PFSK-1 (cell line): Measurements from ENCODE around the gene SMIM1.

Experiments
- FOXP2 ChIP-seq: optimal IDR thresholded peaks from 2 replicates; pipeline ENCODE3; 2011; ENCODE audit warnings: borderline replicate concordance, control low read depth, inconsistent platforms; ENCODE audit not compliant: insufficient read depth; ENCODE audit errors: extremely low read length, extremely low read depth
- POLR2AphosphoS5 ChIP-seq: IDR thresholded peaks from 2 replicates; pipeline ENCODE4 v1.6.1; 2012; ENCODE audit warnings: low read depth, mild to moderate bottlenecking, control low read depth, low read length, moderate library complexity
- REST ChIP-seq, 2 experiments: IDR thresholded peaks; 2 replicates each; pipeline versions ENCODE4 v1.6.1 to v1.8.0; 2011 to 2012; ENCODE audit warnings: low read depth in 2 of 2, low read length in 2 of 2, control low read depth in 1 of 2, inconsistent platforms in 1 of 2, mild to moderate bottlenecking in 1 of 2, moderate library complexity in 1 of 2; ENCODE audit not compliant: insufficient read depth in 1 of 2
- SIN3A ChIP-seq: IDR thresholded peaks from 2 replicates; pipeline ENCODE4 v1.6.1; 2012; ENCODE audit warnings: mild to moderate bottlenecking, low read length, moderate library complexity, borderline replicate concordance; ENCODE audit not compliant: insufficient read depth
- TAF1 ChIP-seq: IDR thresholded peaks from 2 replicates; pipeline ENCODE4 v1.6.1; 2012; ENCODE audit warnings: low read length, control low read depth, borderline replicate concordance; ENCODE audit not compliant: insufficient read depth

Gene SMIM1

DNA sequence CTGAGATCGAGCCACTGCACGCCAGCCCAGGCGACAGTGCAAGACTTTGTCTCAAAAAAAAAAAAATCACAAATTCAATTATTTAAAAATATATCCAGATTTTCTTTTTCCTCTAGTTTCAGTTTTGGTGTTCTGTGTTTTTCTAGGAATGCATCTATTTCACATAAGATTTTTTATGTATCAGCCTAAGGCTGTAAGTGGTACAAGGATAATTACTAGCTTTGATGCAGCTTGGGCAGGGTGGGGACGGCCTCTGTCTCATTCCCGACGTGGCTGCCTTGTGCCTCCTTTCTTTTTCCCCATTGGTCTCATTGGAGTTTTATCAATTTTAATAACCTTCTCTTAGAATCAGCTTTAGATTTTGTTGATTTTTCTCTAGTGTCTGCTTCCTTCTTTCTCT, 13.4 kb upstream of the SMIM1 start:
- no peak for TF ChIP-seq POLR2AphosphoS5
- no peak for TF ChIP-seq TAF1
- TF ChIP-seq REST (IDR thresholded peaks at IDR 0.05; ENCODE audit: insufficient read depth in 1 of 2, low read depth in 2 of 2, low read length in 2 of 2), result no peak
- TF ChIP-seq SIN3A, result no peak
- TF ChIP-seq FOXP2, result no peak

GRCh38 chr1:3759796-3760195, 12.8 kb upstream of the SMIM1 start:
- TF ChIP-seq TAF1, result no peak
- TF ChIP-seq FOXP2, result no peak
- no peak for TF ChIP-seq SIN3A
- TF ChIP-seq POLR2AphosphoS5, result no peak
- no peak for TF ChIP-seq REST (IDR thresholded peaks at IDR 0.05; ENCODE audit: insufficient read depth in 1 of 2, low read depth in 2 of 2, low read length in 2 of 2)

GRCh38 chr1:3761296-3762010, 11.1 kb upstream of the SMIM1 start:
- TF ChIP-seq SIN3A (no peak), REST (IDR thresholded peaks at IDR 0.05; ENCODE audit: insufficient read depth in 1 of 2, low read depth in 2 of 2, low read length in 2 of 2) (no peak), FOXP2 (no peak), TAF1 (no peak), POLR2AphosphoS5 (no peak)

DNA sequence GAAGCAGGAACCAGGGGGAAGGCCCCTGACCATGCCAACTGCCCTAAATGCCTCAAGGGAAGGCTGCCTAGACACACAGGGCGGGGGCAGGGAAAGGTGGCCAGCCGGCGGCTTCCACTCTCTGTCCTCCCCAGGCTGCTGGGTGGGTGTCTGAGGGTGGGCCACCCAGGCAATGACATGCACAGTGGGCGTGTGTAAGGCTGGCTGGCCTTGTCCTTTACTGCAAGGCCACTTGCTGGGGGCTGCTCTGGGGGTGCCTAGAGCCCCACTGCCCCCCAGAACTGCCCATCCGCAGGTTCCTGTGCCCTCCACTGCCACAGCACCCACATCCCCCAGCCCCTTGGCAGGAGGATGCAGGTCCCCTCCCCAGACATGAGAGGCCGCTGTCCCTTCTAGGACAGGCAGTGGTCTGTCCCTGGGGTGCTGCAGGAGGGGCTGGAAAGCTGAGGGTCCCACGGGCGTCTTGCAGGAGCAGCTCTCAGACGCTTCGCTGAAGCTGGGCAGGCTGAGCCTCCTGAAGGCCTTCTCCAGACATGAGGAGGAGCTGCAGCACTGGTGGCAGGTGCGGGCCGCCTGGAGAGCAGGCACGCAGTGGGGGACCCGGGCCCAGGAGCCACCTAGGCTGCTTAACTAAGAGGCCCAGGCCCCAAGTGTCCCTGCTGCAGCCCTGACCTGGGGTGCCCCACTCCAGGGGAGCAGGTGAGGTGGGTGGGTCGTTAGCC, 10.2 kb upstream of the SMIM1 start:
- TF ChIP-seq POLR2AphosphoS5, result no peak
- TF ChIP-seq REST (IDR thresholded peaks at IDR 0.05; ENCODE audit: insufficient read depth in 1 of 2, low read depth in 2 of 2, low read length in 2 of 2), result no peak
- TF ChIP-seq SIN3A, result no peak
- no peak for TF ChIP-seq TAF1
- TF ChIP-seq FOXP2, result no peak

GRCh38 chr1:3762873-3763228, 9.7 kb upstream of the SMIM1 start:
- no peak for TF ChIP-seq POLR2AphosphoS5
- TF ChIP-seq FOXP2, result no peak
